Osteoblast (primary cell): ENCODE measurements around the gene MYBPC3. TPM values are rescaled to one million over a fixed set of nuclear protein-coding genes. Genes with fewer than 3 reads are reported as not detected.

Experiments used
- DNase-seq: peaks from one replicate; pipeline ENCODE4 v3.0.0; 2011; ENCODE audit warnings: low spot score, mixed read lengths; ENCODE audit not compliant: insufficient read length; ENCODE audit errors: missing footprints
- H2AFZ ChIP-seq: 2 replicates; pipeline ENCODE4 v1.6.0; 2011; ENCODE audit warnings: mild to moderate bottlenecking, low read length
- H3K27ac ChIP-seq: 2 replicates; pipeline ENCODE4 v1.5.1; 2011; ENCODE audit warnings: mild to moderate bottlenecking, low read depth, low read length, moderate library complexity
- H3K27me3 ChIP-seq: 2 replicates; pipeline ENCODE4 v1.6.0; 2012; ENCODE audit warnings: mild to moderate bottlenecking, control low read depth, inconsistent platforms, low read length, moderate library complexity; ENCODE audit not compliant: insufficient read depth
- H3K36me3 ChIP-seq: 2 replicates; pipeline ENCODE4 v1.5.1; 2011; ENCODE audit warnings: mild to moderate bottlenecking, low read length, control low read depth, moderate library complexity; ENCODE audit not compliant: insufficient read depth
- H3K4me1 ChIP-seq: 2 replicates; pipeline ENCODE4 v1.5.1; 2011; ENCODE audit warnings: mild to moderate bottlenecking, low read length, control low read depth, moderate library complexity; ENCODE audit not compliant: insufficient read depth
- H3K4me2 ChIP-seq: 2 replicates; pipeline ENCODE4 v1.6.0; 2011; ENCODE audit warnings: mild to moderate bottlenecking, low read length; ENCODE audit not compliant: insufficient read depth
- H3K4me3 ChIP-seq: fragments of 200-600 bp; sonication (generic); 3 replicates; pipeline ENCODE4 v1.5.1; 2012; ENCODE audit warnings: mild to moderate bottlenecking, low read length, inconsistent platforms; ENCODE audit not compliant: insufficient read depth
- H3K79me2 ChIP-seq: 2 replicates; pipeline ENCODE4 v1.6.0; 2012; ENCODE audit warnings: mild to moderate bottlenecking, low read length, control low read depth, inconsistent platforms; ENCODE audit not compliant: insufficient read depth
- H3K9me3 ChIP-seq: 2 replicates; pipeline ENCODE4 v1.5.1; 2011; ENCODE audit warnings: low read depth, low read length, control low read depth
- H4K20me1 ChIP-seq: 2 replicates; pipeline ENCODE4 v1.6.0; 2012; ENCODE audit warnings: mild to moderate bottlenecking, low read length, control low read depth; ENCODE audit not compliant: insufficient read depth
- total RNA-seq: library from RNA; depleted of rRNA; stranded (reverse); fragments of >200 nt; gene quantifications from 2 replicates; pipeline ENCODE4 v1.2.3, GENCODE V29; 2012
- TF ChIP-seq, protein P1 (sequence below): IDR thresholded peaks from 2 replicates; pipeline ENCODE4 v1.5.1; 2011; ENCODE audit warnings: mild to moderate bottlenecking, low read depth, low read length, moderate library complexity; ENCODE audit errors: extremely low read depth

MYBPC3 gene
- total RNA-seq, 1 donor: not detected

DNA sequence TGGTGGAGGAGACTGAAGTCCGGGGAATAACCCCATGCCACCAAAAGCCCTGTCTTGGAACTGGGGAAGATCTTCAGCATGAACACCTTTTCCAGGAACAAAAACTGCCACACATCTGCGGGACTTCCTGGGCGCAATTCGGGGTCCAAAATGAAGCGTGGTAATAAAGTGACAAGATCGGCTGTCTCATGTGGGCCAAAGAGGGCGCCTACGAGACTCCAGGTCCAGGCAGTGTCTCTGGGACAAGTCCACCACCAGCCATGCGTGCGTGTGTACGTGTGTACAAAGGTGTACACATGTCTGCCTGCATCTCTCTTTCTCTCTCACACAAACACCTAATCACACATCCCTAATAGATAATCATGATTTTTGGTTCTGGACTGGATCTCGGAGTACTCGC lies 8.9 kb upstream of the MYBPC3 start:
- Histone ChIP-seq H4K20me1 (no peaks in the 10 kb centered on the region), H3K4me3 (no peak overlapping the region), H3K36me3 (no peaks in the 10 kb centered on the region), H3K4me2 (no peak overlapping the region), H3K4me1 (no peaks in the 10 kb centered on the region), H2AFZ (no peak overlapping the region), H3K27me3 (no peaks in the 10 kb centered on the region), H3K27ac (no peak overlapping the region), H3K79me2 (no peaks in the 10 kb centered on the region), H3K9me3 (no peaks in the 10 kb centered on the region)
- TF ChIP-seq, protein P1, sequence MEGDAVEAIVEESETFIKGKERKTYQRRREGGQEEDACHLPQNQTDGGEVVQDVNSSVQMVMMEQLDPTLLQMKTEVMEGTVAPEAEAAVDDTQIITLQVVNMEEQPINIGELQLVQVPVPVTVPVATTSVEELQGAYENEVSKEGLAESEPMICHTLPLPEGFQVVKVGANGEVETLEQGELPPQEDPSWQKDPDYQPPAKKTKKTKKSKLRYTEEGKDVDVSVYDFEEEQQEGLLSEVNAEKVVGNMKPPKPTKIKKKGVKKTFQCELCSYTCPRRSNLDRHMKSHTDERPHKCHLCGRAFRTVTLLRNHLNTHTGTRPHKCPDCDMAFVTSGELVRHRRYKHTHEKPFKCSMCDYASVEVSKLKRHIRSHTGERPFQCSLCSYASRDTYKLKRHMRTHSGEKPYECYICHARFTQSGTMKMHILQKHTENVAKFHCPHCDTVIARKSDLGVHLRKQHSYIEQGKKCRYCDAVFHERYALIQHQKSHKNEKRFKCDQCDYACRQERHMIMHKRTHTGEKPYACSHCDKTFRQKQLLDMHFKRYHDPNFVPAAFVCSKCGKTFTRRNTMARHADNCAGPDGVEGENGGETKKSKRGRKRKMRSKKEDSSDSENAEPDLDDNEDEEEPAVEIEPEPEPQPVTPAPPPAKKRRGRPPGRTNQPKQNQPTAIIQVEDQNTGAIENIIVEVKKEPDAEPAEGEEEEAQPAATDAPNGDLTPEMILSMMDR: no peak
- no peak for DNase-seq

- no peaks in the 10 kb centered on the region for H4K20me1 ChIP-seq
- no peak overlapping the region for H3K27ac ChIP-seq
- H3K27me3 ChIP-seq: no peaks in the 10 kb centered on the region
- H3K9me3 ChIP-seq: no peaks in the 10 kb centered on the region
- no peak for DNase-seq
- H3K4me2 ChIP-seq: no peak overlapping the region
- no peaks in the 10 kb centered on the region for H3K79me2 ChIP-seq
- H3K36me3 ChIP-seq: no peaks in the 10 kb centered on the region
- H3K4me1 ChIP-seq: no peaks in the 10 kb centered on the region
- no peak overlapping the region for H3K4me3 ChIP-seq
- TF ChIP-seq, protein P1: no peak
- no peak overlapping the region for H2AFZ ChIP-seq
These were observed 7.8 kb upstream of the MYBPC3 start for GRCh38 chr11:47360341-47360740.

- Histone ChIP-seq H3K4me1 (no peaks in the 10 kb centered on the region), H3K36me3 (no peaks in the 10 kb centered on the region), H3K79me2 (no peaks in the 10 kb centered on the region), H4K20me1 (no peaks in the 10 kb centered on the region), H3K9me3 (no peaks in the 10 kb centered on the region), H3K27me3 (no peaks in the 10 kb centered on the region), H2AFZ (no peak overlapping the region), H3K4me2 (no peak overlapping the region), H3K4me3 (no peak overlapping the region), H3K27ac (no peak overlapping the region)
- DNase-seq: peak; percentile 34
- TF ChIP-seq, protein P1: no peak
These were observed 7.1 kb upstream of the MYBPC3 start for GRCh38 chr11:47359586-47359985.

DNA sequence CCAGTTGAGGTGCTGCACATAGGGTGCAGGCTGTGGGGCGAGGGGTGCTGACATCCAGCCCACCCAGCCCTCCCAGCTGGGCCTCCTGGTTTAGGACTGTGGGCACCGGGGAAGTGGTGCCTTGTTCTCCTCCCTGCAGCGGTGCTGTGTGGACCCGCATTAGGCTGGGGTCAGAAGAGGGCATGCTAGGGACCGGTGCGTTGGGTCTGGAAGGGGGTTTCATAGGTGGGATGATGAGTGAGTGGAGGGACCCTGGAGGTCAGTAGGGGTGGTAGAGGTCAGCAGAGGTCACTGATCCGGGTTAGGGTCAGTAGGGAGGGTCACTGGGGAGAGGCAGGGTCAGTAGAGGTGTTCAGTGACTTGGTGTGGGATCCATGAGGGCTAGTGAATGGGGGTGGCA lies 6.7 kb upstream of the MYBPC3 start:
- TF ChIP-seq, protein P1: no peak
- H3K27me3 ChIP-seq: no peaks in the 10 kb centered on the region

More for the DNA sequence above, 6.7 kb upstream of the MYBPC3 start:
- Histone ChIP-seq H3K4me1 (no peaks in the 10 kb centered on the region), H3K9me3 (no peaks in the 10 kb centered on the region), H2AFZ (no peak overlapping the region), H3K27ac (no peak overlapping the region), H3K4me2 (no peak overlapping the region), H3K4me3 (no peak overlapping the region), H3K79me2 (no peaks in the 10 kb centered on the region), H3K36me3 (no peaks in the 10 kb centered on the region), H4K20me1 (no peaks in the 10 kb centered on the region)
- peak; percentile 52 for DNase-seq
